Measurements from ENCODE around the gene STAC. TPM values are rescaled to one million over a fixed set of nuclear protein-coding genes. Genes with fewer than 3 reads are reported as not detected.

Gene STAC
- total RNA-seq, 1 donor from 2014 or later = 7.1 TPM

DNA sequence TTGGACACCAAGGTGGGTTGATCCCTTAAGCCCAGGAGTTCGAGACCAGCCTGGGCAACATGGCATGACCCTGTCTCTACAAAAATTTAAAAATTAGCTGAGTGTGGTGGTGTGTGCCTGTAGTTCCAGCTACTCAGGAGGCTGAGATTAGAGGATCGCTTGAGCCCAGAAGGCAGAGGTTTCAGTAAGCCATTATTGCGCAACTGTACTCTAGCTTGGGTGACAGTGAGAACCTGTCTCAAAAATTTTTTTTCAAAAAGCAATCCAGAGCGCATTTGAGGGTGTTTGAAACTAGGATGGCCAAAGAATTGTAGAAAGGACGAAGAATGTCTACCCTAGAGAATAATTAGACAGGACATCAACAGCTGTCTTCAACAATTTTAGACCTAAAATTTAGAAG, 103.4 kb downstream of the STAC start:
- Histone ChIP-seq H3K9me3 (ENCODE audit: insufficient read depth, low read depth, low read length) (no peaks in the 10 kb centered on the region), H2AFZ (ENCODE audit: low read depth, low read length) (no peak overlapping the region), H3K9ac (ENCODE audit: low read length) (no peak overlapping the region), H3K4me2 (ENCODE audit: low read length) (no peak overlapping the region), H3K4me3 (ENCODE audit: insufficient read depth, low read depth, low read length) (no peak overlapping the region), H3K27ac (ENCODE audit: low read depth, low read length) (no peak overlapping the region), H3K4me1 (ENCODE audit: insufficient read depth, low read length) (peaks cover 3% of the 10 kb centered on the region), H3K27me3 (ENCODE audit: insufficient read depth, low read length) (no peaks in the 10 kb centered on the region), H3K79me2 (ENCODE audit: insufficient read depth, low read length) (no peaks in the 10 kb centered on the region), H3K36me3 (ENCODE audit: insufficient read depth, low read length) (peaks cover 9% of the 10 kb centered on the region), H4K20me1 (ENCODE audit: insufficient read depth, low read length) (peaks cover 2% of the 10 kb centered on the region)
- H3K27ac Mint-ChIP-seq (ENCODE audit: unreplicated experiment) = no peak overlapping the region
- H3K9me3 Mint-ChIP-seq (ENCODE audit: unreplicated experiment) = no peaks in the 10 kb centered on the region
- DNase-seq (ENCODE audit: low read depth) (no peak), FAIRE-seq (no peak)
- H3K4me1 Mint-ChIP-seq (ENCODE audit: low read depth, unreplicated experiment) = peaks cover 15% of the 10 kb centered on the region
- H3K27me3 Mint-ChIP-seq (ENCODE audit: low read depth, unreplicated experiment) = no peaks in the 10 kb centered on the region
- no peak for TF ChIP-seq EZH2 (IDR thresholded peaks at IDR 0.05; ENCODE audit: insufficient read depth, low read length)
- TF ChIP-seq, protein P1, sequence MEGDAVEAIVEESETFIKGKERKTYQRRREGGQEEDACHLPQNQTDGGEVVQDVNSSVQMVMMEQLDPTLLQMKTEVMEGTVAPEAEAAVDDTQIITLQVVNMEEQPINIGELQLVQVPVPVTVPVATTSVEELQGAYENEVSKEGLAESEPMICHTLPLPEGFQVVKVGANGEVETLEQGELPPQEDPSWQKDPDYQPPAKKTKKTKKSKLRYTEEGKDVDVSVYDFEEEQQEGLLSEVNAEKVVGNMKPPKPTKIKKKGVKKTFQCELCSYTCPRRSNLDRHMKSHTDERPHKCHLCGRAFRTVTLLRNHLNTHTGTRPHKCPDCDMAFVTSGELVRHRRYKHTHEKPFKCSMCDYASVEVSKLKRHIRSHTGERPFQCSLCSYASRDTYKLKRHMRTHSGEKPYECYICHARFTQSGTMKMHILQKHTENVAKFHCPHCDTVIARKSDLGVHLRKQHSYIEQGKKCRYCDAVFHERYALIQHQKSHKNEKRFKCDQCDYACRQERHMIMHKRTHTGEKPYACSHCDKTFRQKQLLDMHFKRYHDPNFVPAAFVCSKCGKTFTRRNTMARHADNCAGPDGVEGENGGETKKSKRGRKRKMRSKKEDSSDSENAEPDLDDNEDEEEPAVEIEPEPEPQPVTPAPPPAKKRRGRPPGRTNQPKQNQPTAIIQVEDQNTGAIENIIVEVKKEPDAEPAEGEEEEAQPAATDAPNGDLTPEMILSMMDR (IDR thresholded peaks at IDR 0.05; ENCODE audit: insufficient read depth, low read depth, low read length) = no peak
- H3K4me3 Mint-ChIP-seq (ENCODE audit: unreplicated experiment) = no peak overlapping the region
- no peaks in the 10 kb centered on the region for H3K36me3 Mint-ChIP-seq (ENCODE audit: low read depth, unreplicated experiment)

DNA sequence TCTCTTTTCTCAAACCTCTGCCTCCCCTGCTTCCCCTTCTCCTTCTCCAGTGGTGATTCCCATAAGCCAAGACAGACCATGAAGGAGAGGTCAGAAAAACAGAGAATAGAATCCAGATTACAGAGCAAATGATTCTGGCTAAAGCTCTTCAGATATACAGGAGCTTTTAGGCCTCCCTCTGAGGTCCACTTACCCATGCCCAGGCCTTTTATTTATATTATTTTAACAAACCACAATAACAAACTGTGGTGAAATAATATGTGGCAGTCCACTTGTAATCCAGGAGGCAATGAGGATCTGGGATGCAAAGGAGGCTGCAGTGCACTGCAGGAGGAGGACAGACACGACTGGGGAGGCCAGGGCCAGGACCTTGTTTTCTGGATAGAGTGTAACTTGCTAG, 104.1 kb downstream of the STAC start:
- Histone ChIP-seq H3K79me2 (ENCODE audit: insufficient read depth, low read length) (no peaks in the 10 kb centered on the region), H3K36me3 (ENCODE audit: insufficient read depth, low read length) (peaks cover 13% of the 10 kb centered on the region), H3K27me3 (ENCODE audit: insufficient read depth, low read length) (no peaks in the 10 kb centered on the region), H4K20me1 (ENCODE audit: insufficient read depth, low read length) (peaks cover 2% of the 10 kb centered on the region), H3K4me1 (ENCODE audit: insufficient read depth, low read length) (peaks cover 3% of the 10 kb centered on the region), H3K4me3 (ENCODE audit: insufficient read depth, low read depth, low read length) (no peak overlapping the region), H3K9me3 (ENCODE audit: insufficient read depth, low read depth, low read length) (no peaks in the 10 kb centered on the region), H3K4me2 (ENCODE audit: low read length) (no peak overlapping the region), H3K27ac (ENCODE audit: low read depth, low read length) (no peak overlapping the region), H2AFZ (ENCODE audit: low read depth, low read length) (no peak overlapping the region), H3K9ac (ENCODE audit: low read length) (no peak overlapping the region)
- no peak for TF ChIP-seq EZH2 (IDR thresholded peaks at IDR 0.05; ENCODE audit: insufficient read depth, low read length)
- TF ChIP-seq, protein P1 (IDR thresholded peaks at IDR 0.05; ENCODE audit: insufficient read depth, low read depth, low read length) = no peak
- H3K9me3 Mint-ChIP-seq (ENCODE audit: unreplicated experiment) = no peaks in the 10 kb centered on the region
- no peak overlapping the region for H3K27ac Mint-ChIP-seq (ENCODE audit: unreplicated experiment)
- no peaks in the 10 kb centered on the region for H3K36me3 Mint-ChIP-seq (ENCODE audit: low read depth, unreplicated experiment)
- peaks cover 15% of the 10 kb centered on the region for H3K4me1 Mint-ChIP-seq (ENCODE audit: low read depth, unreplicated experiment)
- FAIRE-seq = no peak
- H3K27me3 Mint-ChIP-seq (ENCODE audit: low read depth, unreplicated experiment) = no peaks in the 10 kb centered on the region
- H3K4me3 Mint-ChIP-seq (ENCODE audit: unreplicated experiment) = no peak overlapping the region
- peak; percentile 14 for DNase-seq (ENCODE audit: low read depth)

DNA sequence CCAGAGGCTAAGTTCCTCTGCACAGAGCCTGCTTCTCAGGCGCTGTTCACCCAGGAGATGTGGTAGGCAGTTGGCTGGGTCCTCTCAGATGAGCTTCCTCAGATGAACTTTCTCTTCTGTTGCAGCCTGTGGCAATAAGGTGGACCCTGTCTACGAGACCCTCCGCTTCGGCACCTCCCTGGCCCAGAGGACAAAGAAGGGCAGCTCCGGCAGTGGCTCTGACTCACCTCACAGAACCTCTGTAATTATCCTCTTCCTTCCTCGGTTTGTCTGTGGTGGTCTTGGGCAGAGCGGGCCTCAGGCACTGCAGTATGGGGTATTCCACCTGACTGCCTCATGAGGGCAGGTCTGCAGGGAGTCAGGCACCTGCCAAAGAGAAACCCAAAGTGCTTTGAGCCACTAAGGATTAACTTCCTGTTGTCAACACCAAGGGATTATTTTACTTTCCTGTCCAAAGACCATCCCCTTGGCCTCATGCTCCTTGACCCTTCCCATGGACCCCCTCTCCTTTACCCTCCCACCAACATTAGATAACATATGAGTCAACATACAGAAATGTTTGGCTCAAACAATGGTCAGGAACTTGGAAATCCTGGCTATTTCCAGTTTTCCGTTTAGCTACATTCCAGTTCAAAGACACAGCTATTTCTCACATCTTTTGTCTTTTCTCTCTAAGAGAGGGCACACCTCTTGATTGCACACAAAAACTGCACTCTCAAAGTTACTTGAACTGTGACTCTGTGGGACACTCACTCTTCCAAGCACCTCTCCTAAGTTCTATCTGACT, 105.9 kb downstream of the STAC start:
- FAIRE-seq (no peak), DNase-seq (ENCODE audit: low read depth) (no peak)
- Histone ChIP-seq H2AFZ (ENCODE audit: low read depth, low read length) (no peak overlapping the region), H3K79me2 (ENCODE audit: insufficient read depth, low read length) (no peaks in the 10 kb centered on the region), H3K4me1 (ENCODE audit: insufficient read depth, low read length) (peaks cover 3% of the 10 kb centered on the region), H3K9ac (ENCODE audit: low read length) (no peak overlapping the region), H3K9me3 (ENCODE audit: insufficient read depth, low read depth, low read length) (no peaks in the 10 kb centered on the region), H3K4me3 (ENCODE audit: insufficient read depth, low read depth, low read length) (no peak overlapping the region), H4K20me1 (ENCODE audit: insufficient read depth, low read length) (peaks cover 2% of the 10 kb centered on the region), H3K4me2 (ENCODE audit: low read length) (no peak overlapping the region), H3K27ac (ENCODE audit: low read depth, low read length) (no peak overlapping the region), H3K36me3 (ENCODE audit: insufficient read depth, low read length) (peaks cover 13% of the 10 kb centered on the region), H3K27me3 (ENCODE audit: insufficient read depth, low read length) (no peaks in the 10 kb centered on the region)
- Mint-ChIP-seq H3K9me3 (ENCODE audit: unreplicated experiment) (no peaks in the 10 kb centered on the region), H3K27me3 (ENCODE audit: low read depth, unreplicated experiment) (no peaks in the 10 kb centered on the region), H3K4me1 (ENCODE audit: low read depth, unreplicated experiment) (peaks cover 13% of the 10 kb centered on the region), H3K36me3 (ENCODE audit: low read depth, unreplicated experiment) (no peaks in the 10 kb centered on the region), H3K4me3 (ENCODE audit: unreplicated experiment) (no peak overlapping the region), H3K27ac (ENCODE audit: unreplicated experiment) (no peak overlapping the region)
- no peak for TF ChIP-seq EZH2 (IDR thresholded peaks at IDR 0.05; ENCODE audit: insufficient read depth, low read length)
- TF ChIP-seq, protein P1 (IDR thresholded peaks at IDR 0.05; ENCODE audit: insufficient read depth, low read depth, low read length) = no peak
